ENCODE measurements around the gene CCDC134. TPM values are rescaled to one million over a fixed set of nuclear protein-coding genes. Genes with fewer than 3 reads are reported as not detected.
"Not testable (repeated sequence)": the region's sequence is repeated elsewhere in the genome, so short reads cannot be mapped to it uniquely, and the experiment has no call there.

The CCDC134 gene
- total RNA-seq, 4 donors from 2014 or later, result 3.8 to 8.9 (median 5.4) TPM

DNA sequence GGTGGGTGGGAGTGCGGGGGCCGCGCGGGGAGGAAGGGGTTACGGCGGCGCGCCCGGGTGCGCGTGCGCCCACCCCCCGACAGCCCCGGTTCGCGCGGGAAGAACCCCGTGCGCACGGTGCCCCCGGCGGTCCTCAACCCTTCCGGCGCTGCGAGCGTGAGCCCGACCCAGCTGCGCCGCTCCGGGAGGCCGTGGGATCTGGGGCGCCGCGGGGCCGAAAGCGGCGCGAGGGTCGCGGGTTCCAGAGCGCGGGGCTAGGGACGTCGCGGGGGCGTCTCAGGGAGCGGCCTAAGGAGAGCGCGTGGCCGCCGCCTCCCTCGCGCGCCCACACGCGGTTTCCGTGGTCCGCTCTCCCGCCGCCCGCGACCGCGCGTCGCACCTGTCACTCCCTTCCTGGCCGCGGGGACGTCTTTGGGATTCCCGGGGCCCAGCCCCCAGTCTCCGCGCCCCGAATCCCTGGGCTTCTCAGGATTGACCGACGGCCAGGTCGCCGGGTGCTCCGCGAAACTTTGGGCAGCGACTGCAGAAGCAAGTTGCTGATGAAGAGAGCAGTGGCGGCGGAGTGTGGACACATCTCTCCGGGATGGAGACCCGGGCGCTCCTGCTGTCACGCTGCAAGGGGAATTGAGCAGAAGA lies 33.0 kb downstream of the CCDC134 start:
- Histone ChIP-seq H3K27ac (peak overlapping the region; percentile 68 to 97 (median 90)), H3K9me3 (no peaks in the 10 kb centered on the region), H3K4me3 (peak overlapping the region; percentile 80 to 99), H3K27me3 (no peaks in the 10 kb centered on the region), H3K36me3 (peaks cover 0 to 13% of the 10 kb centered on the region in 2 donors), H3K4me1 (peaks cover 0 to 48% (median 7%) of the 10 kb centered on the region in 3 donors)
- TF ChIP-seq, protein P1, sequence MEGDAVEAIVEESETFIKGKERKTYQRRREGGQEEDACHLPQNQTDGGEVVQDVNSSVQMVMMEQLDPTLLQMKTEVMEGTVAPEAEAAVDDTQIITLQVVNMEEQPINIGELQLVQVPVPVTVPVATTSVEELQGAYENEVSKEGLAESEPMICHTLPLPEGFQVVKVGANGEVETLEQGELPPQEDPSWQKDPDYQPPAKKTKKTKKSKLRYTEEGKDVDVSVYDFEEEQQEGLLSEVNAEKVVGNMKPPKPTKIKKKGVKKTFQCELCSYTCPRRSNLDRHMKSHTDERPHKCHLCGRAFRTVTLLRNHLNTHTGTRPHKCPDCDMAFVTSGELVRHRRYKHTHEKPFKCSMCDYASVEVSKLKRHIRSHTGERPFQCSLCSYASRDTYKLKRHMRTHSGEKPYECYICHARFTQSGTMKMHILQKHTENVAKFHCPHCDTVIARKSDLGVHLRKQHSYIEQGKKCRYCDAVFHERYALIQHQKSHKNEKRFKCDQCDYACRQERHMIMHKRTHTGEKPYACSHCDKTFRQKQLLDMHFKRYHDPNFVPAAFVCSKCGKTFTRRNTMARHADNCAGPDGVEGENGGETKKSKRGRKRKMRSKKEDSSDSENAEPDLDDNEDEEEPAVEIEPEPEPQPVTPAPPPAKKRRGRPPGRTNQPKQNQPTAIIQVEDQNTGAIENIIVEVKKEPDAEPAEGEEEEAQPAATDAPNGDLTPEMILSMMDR (IDR thresholded peaks at IDR 0.05), result peak in 1 of 4 experiments; percentile 23
- no peak for TF ChIP-seq POLR2A (IDR thresholded peaks at IDR 0.05)
- ATAC-seq, result peak; percentile 7
- 0% methylated on average over 2 of the region's 86 CpGs; no CpG with 5 or more reads in 1 of the 2 donors for WGBS, 2 donors (ENCODE audit: low coverage in 1 of 2)

DNA sequence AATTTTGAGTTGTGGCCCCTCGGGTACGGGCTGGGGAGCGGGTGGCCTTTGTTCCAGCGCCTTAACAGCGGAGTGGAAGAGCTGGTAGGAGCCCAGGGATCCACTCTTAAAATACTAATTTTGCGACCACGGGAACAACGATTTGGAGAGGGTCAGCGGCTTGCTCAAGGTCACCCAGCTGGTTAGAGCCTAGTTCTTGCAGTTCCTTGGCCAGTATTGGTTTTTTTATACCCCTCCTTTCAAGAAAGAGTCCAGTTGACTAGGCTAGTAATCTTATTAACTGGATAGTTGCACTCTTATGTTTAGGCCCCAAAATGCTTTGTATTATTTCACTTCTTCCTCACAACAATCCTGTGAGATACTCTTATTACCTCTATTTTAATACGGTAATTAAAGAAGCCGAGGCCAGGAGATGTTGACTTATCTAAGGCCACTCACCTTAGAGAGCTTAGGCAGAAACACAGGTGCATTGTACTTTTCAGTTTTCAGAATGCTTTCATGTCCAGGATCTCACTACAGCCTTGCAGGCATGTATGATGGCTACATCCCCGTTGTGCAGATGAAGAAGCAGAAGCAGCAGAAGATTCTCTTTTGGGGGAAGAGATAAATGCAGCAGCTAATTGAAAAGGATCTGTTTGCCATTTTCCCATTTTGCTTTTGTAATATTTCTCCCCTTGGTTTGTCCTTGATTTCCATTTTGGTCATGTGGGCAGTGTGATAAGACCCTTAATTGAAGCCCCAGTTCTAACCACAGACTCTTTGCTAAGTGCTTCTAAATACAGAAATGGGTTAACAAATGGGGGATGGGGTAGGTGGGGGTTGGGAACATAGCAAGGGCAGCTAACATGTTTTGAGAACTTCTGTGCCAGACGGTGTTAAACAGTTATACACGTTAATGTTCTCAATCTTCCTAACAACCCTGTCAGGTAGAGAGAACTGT lies 33.8 kb downstream of the CCDC134 start:
- no peak for ATAC-seq
- Histone ChIP-seq H3K9me3 (no peaks in the 10 kb centered on the region), H3K4me1 (peaks cover 0 to 55% (median 7%) of the 10 kb centered on the region in 3 donors), H3K4me3 (peak overlapping the region; percentile 80 to 99), H3K27me3 (no peaks in the 10 kb centered on the region), H3K36me3 (peaks cover 0 to 13% of the 10 kb centered on the region in 2 donors), H3K27ac (peak overlapping the region; percentile 68 to 97 (median 90))
- TF ChIP-seq POLR2A (IDR thresholded peaks at IDR 0.05), result no peak
- TF ChIP-seq EP300 (IDR thresholded peaks at IDR 0.05), result no peak
- TF ChIP-seq POLR2AphosphoS5 (IDR thresholded peaks at IDR 0.05), result no peak
- TF ChIP-seq, protein P1 (IDR thresholded peaks at IDR 0.05), result no peak
- whole genome bisulfite sequencing, 2 donors (ENCODE audit: low coverage in 1 of 2), result 3 to 15% methylated on average over 5 to 14 of the region's 14 CpGs

DNA sequence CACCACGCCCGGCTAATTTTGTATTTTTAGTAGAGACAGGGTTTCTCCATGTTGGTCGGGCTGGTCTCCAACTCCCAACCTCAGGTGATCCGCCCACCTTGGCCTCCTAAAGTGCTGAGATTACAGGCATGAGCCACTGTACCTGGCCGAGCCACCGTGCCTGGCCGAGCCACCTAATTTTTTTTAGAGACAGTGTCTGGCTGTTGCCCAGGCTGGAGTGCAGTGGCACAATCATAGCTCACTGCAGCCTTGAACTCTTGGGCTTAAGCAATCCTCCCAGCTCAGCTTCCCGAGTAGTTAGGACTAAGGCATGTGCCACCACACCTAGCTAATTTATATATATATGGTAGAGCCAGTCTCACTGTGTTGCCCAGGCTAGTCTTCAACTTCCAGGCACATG lies 35.0 kb downstream of the CCDC134 start:
- WGBS, 2 donors (ENCODE audit: low coverage in 1 of 2), result 75 to 95% methylated on average over 4 to 6 of the region's 8 CpGs
- H3K27ac ChIP-seq, result peak overlapping the region in 1 of 4 donors; percentile 27
- ATAC-seq, result not testable (repeated sequence)

DNA sequence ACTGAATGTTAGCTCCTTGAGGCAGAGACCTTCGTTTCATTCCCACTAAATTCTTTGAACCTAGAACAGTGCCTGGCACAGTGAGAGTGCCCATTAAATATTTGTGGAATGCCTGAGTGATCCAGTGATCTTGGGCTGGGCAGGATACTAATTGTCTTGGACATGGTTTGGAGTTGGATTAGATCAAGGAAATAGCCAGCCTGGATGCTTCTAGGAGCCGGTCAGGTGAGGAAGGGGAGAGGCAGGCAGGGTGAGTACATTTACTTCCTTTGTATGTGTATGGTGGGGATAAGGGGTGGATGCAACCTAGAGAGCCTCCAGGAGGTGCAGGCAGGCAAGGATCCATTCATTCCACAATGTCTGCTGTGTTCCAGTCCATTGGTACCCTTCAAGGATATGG lies 36.1 kb downstream of the CCDC134 start:
- H3K27me3 ChIP-seq, result no peaks in the 10 kb centered on the region
- no peaks in the 10 kb centered on the region for H3K9me3 ChIP-seq
- WGBS, 2 donors (ENCODE audit: low coverage in 1 of 2), result 85 to 100% methylated on average over 1 to 2 of the region's 2 CpGs
- H3K4me1 ChIP-seq, result peaks cover 0 to 65% (median 7%) of the 10 kb centered on the region in 3 donors
- TF ChIP-seq, protein P1 (IDR thresholded peaks at IDR 0.05), result no peak
- TF ChIP-seq EP300 (IDR thresholded peaks at IDR 0.05), result no peak
- TF ChIP-seq POLR2AphosphoS5 (IDR thresholded peaks at IDR 0.05), result no peak
- TF ChIP-seq POLR2A (IDR thresholded peaks at IDR 0.05), result no peak
- no peak overlapping the region for H3K4me3 ChIP-seq
- no peak overlapping the region for H3K27ac ChIP-seq
- H3K36me3 ChIP-seq, result peaks cover 0 to 13% of the 10 kb centered on the region in 2 donors
- ATAC-seq, result no peak

More for the DNA sequence above, 35.0 kb downstream of the CCDC134 start:
- not testable (repeated sequence) for H3K4me3 ChIP-seq, H3K9me3 ChIP-seq, H3K27me3 ChIP-seq
- peaks cover 0 to 60% (median 7%) of the 10 kb centered on the region in 3 donors for H3K4me1 ChIP-seq
- peaks cover 0 to 13% of the 10 kb centered on the region in 2 donors for H3K36me3 ChIP-seq

DNA sequence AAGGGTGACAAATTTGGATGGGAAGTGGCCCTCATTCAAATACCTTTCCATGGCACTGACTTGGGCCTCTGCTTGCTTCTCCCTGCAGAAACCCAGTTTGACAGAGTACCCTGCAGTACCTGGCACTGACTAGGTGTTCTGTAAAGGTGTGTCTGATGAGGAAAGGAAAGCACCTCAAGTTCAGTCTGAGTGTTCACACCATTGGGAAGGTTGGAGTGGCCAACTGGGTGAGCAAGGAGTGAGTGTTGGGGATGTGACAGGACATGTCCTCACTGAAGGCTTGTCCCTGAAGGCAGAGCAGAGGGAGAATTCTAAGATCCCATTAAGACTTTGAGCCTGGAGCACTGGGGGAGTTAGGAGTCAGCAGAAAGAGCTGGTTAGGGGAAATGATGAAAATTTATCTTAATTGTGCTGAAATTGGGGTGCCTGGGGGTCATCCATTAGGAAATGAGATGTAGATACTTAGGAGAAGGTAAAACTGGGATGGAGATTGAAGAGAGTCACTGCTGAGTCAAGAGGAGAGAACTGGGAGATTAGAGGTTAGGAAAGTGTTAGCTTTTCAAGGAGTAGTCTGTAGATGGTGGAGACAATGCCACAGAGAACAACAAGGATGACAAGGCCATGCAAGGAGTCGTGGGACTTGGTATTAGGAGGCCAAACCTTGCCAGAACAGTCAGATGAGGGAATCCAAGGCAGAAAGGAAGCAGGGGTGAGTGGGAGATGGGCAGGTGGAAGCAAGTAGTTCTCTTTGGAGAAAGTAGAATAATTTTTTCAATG lies 38.6 kb downstream of the CCDC134 start:
- Histone ChIP-seq H3K4me3 (no peak overlapping the region), H3K36me3 (peaks cover 0 to 13% of the 10 kb centered on the region in 2 donors), H3K4me1 (peaks cover 0 to 76% (median 7%) of the 10 kb centered on the region in 3 donors), H3K27ac (no peak overlapping the region), H3K9me3 (no peaks in the 10 kb centered on the region), H3K27me3 (no peaks in the 10 kb centered on the region)
- TF ChIP-seq EP300 (IDR thresholded peaks at IDR 0.05) (no peak), POLR2AphosphoS5 (IDR thresholded peaks at IDR 0.05) (no peak), POLR2A (IDR thresholded peaks at IDR 0.05) (no peak)
- TF ChIP-seq, protein P1 (IDR thresholded peaks at IDR 0.05), result no peak
- ATAC-seq, result no peak
- WGBS, 2 donors (ENCODE audit: low coverage in 1 of 2), result 71 to 86% methylated on average over 1 of the region's 1 CpG
